IPS-NIHi11 (cell line): Measurements from ENCODE around the gene XYLT1.
A peak's percentile ranks its signal among the peaks of the same experiment; 100 is the strongest.

Experiments
- DNase-seq: peaks from one replicate; pipeline ENCODE4 v3.0.0; 2012; ENCODE audit warnings: mixed read lengths, low spot score

The XYLT1 gene

GRCh38 chr16:17374668-17375255 lies 96.0 kb downstream of the XYLT1 start:
- no peak for DNase-seq

- no peak for DNase-seq
These were observed 97.2 kb downstream of the XYLT1 start for GRCh38 chr16:17373533-17373932.

GRCh38 chr16:17372386-17372785 lies 98.4 kb downstream of the XYLT1 start:
- peak; percentile 37 for DNase-seq

GRCh38 chr16:17371299-17371698 lies 99.5 kb downstream of the XYLT1 start:
- no peak for DNase-seq

DNA sequence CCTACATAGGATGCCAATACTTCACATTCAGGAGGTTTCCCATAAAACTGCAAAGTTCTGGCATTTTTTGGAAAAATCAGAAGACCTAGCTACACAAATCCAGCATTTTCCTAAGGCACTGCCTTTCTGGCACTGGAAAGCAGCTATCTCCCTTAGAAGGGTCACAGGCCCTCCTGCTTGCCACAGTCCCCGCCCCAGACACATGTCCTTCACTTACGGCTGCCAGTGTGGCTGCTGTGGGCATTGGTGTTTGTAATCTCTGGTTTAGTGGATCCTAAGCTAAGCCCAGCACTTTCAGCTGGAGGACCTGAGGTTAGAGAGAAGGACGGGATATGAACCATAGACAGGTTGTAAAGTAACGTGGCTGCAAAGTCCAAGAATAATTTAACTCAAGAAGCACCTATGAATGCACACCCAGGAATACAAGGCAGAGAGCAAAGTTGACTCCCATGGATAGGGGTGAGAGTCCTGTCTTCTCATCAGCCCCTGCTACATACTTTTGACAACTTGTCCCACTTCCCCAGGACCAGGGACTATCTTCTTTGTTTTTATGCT lies 100.0 kb downstream of the XYLT1 start:
- no peak for DNase-seq

- no peak for DNase-seq
These were observed 100.5 kb downstream of the XYLT1 start for GRCh38 chr16:17370223-17370707.

DNA sequence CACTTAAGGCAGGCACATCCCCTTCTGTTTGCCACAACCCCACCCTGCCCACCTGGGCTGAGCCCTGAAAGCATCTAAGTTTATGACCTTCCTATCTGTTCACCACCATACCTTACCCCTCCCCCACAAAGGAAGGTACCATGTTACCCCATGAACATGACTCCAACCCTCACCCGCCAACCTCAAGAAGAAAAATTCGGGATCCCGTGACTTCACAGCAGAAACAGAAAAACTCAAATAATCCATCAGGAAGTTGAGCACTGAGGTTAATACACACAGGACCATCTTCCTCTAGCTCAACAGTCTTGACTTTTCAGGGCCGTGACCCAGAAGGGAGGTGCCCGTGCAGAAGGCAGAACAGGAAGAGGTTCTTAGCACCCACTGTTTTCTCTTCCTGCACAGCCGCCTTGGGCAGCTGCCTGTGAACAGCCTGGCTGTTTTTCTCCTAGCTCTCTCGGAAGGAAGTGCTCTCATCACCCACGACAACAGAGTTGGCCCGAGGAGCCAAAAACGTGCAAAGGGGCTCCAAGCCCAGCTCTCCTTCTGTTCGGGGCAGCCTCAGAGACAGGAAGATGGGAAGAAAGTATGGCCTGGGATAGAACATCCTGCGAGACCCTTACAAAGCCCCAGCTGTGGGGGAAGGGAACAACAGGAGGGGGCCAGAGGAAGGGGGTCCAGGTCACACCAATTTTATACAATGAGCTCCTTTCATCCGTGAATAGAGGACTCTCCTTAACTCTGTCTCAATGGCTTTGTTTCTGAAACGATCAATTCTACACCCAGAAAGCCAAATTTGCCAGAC lies 101.1 kb downstream of the XYLT1 start:
- no peak for DNase-seq

GRCh38 chr16:17368951-17369350 lies 101.8 kb downstream of the XYLT1 start:
- DNase-seq: no peak

DNA sequence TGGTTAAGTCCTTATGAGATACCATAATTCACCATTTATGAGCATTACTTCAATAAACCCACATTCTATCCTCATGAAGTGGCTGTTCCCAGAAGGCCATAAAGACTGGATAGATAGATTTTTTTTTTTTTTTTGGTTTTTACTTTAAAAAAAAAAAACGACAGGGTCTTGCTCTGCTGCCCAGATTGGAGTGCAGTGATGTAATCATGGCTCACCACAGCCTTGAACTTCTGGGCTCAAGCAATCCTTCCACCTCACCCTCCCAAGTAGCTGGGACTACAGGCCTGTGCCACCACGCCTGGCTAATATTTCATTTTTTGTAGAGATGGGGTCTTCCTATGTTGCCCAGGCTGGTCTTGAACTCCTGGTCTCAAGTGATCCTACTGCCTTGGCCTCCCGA lies 102.3 kb downstream of the XYLT1 start:
- DNase-seq: no peak

GRCh38 chr16:17367923-17368322 lies 102.8 kb downstream of the XYLT1 start:
- peak; percentile 75 for DNase-seq

DNA sequence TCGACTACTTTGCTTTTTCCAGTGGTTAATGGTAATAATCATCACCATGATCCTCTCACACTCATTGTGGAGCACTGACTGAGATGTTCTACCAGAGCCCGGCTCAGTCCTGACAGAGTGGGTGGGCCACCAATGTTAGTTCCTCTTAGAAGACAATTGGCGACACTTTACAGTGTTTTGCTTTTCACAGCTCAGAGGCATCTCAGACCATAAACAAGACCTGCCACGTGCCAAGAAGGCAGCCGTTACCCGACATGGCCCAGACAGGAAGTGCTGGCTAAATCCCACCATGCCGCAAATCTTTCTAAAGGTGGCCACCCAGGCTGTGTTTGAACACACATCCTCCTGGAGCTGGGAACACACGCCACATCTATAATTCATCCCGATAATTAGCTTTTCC lies 103.7 kb downstream of the XYLT1 start:
- DNase-seq: no peak

- no peak for DNase-seq
These were observed 104.3 kb downstream of the XYLT1 start for GRCh38 chr16:17366299-17366961.

DNA sequence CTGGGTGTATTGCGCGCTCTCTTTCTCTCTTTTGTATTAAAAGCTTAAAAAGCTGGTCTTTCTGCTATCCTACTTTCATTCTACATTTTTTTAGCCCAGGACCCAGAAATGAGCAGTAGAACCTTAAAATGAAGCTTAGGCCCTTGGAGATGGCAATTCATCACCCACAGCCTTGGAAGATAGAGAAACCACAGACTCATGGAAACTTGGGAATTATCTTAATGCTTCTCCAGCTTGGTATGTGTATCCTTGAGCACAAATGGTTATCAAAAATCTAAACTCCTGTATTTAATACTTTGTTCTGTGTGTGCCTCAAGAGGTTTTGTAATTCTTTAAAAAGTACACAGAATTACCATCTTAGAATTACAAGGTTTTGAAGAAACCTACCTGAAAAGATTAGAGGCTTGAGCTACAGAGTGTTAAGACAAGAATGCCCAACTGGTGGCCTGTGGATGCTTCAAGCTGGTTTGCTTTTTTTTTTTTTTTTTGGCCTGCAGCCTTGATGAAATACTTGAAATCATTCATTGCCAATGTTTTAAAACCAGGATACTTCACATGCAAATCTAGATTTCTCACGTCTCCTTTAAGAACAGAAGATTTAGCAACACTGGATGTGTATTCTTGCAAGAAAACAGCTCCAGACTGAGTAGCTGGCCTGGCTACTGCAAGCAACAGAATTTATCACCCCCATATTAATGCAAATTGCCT lies 105.0 kb downstream of the XYLT1 start:
- no peak for DNase-seq

GRCh38 chr16:17365211-17365541 lies 105.6 kb downstream of the XYLT1 start:
- no peak for DNase-seq

DNA sequence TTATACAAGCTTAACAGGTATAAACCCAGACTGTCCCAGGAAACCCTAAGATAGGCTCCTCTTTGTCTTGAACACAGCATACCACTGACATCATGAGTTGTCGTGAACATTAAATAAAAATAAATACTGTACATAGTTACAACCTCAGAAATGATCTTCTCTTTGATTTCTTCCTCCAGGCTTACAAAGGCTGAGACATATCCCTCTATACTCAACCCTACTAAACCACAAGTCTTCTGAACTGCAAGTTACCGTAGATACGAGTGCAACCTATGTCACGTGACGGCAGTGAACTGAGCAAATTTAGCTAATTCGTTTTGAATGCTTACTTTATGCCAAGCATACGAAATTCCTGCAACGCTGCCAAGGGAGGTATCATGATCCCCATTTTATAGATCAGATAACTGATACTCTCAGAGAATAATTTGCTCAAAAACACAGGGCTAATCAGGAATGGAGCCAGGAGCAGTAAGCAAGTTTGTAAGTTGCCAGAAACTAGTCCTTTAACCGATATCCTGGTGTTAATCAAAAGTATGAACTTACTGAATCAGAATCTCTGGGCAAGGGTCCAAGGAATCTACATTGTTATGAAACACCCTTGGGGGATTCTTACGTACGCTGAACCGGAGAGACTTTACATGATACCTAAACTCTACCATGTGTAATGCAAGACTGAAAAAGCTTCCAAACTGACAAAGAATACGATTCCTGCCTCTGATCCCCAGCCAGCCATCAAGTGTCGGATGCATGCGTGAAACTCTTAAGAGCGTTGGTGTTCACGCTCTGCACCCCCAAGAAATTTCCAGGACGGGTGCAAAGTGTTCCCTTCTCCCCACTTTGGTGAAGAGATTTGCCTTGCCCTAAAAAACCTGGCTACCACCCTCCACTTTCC lies 106.2 kb downstream of the XYLT1 start:
- no peak for DNase-seq

DNA sequence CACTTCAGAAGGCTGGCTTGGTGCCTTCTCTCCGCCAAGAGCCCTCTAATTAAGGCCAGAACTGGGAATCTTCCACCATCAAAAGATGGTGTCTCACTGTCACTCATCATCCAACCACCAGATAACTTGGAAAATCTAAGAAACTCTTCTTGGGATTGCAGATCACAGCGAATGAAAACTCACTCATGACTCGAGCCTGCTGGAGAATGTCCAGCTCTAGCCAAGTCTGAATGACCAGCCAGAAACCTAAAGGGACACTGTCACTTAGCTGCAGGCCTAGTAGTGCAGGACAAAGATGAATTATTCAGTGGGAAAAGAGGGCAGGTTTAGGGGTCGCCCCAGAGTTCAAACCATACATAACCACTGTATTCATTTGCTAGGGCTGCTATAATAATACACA lies 107.8 kb downstream of the XYLT1 start:
- no peak for DNase-seq

GRCh38 chr16:17362183-17362582 lies 108.6 kb downstream of the XYLT1 start:
- DNase-seq: no peak

GRCh38 chr16:17360693-17361122 lies 110.1 kb downstream of the XYLT1 start:
- no peak for DNase-seq

GRCh38 chr16:17359788-17360390 lies 110.9 kb downstream of the XYLT1 start:
- no peak for DNase-seq

DNA sequence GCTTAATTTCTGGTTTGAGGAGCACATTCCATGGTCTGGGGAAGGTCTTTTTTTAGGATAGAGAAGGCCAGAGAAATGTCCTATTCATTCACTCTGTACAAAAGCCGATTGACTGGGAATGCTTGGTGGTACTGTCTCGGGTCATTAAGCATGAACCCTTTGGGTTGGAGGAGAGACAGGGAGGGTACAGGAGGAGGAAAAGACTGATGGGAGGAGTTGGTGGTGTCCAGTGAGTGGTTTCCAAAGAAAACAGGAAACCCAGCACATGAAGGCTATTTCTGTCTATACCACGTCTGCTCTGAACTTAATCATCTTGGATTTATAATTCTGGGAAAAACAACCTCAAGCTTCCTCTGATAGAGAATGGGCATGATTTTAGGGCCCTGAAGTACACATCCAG lies 111.9 kb downstream of the XYLT1 start:
- no peak for DNase-seq

- DNase-seq: no peak
These were observed 112.4 kb downstream of the XYLT1 start for GRCh38 chr16:17358355-17358754.
